ENCODE results near the gene ARHGAP25.

- TF ChIP-seq, protein P1, sequence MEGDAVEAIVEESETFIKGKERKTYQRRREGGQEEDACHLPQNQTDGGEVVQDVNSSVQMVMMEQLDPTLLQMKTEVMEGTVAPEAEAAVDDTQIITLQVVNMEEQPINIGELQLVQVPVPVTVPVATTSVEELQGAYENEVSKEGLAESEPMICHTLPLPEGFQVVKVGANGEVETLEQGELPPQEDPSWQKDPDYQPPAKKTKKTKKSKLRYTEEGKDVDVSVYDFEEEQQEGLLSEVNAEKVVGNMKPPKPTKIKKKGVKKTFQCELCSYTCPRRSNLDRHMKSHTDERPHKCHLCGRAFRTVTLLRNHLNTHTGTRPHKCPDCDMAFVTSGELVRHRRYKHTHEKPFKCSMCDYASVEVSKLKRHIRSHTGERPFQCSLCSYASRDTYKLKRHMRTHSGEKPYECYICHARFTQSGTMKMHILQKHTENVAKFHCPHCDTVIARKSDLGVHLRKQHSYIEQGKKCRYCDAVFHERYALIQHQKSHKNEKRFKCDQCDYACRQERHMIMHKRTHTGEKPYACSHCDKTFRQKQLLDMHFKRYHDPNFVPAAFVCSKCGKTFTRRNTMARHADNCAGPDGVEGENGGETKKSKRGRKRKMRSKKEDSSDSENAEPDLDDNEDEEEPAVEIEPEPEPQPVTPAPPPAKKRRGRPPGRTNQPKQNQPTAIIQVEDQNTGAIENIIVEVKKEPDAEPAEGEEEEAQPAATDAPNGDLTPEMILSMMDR (IDR thresholded peaks at IDR 0.05; ENCODE audit: low read depth, low read length, poor library complexity, severe bottlenecking): no peak
- TF ChIP-seq EZH2phosphoT487 (IDR thresholded peaks at IDR 0.05; ENCODE audit: borderline replicate concordance, low read length): no peak
These were observed 18.7 kb downstream of the ARHGAP25 start for GRCh38 chr2:68753318-68753717.
